H7 (cell line): ENCODE results near the gene GPRIN3. TPM values are rescaled to one million over a fixed set of nuclear protein-coding genes. Genes with fewer than 3 reads are reported as not detected.
"Not testable (repeated sequence)": the region's sequence is repeated elsewhere in the genome, so short reads cannot be mapped to it uniquely, and the experiment has no call there.

Experiments used
- DNase-seq: peaks from one replicate; pipeline ENCODE4 v3.0.0; 2012
- H3K27me3 ChIP-seq: 2 replicates; pipeline ENCODE4 v1.6.0; 2011; ENCODE audit warnings: mild to moderate bottlenecking, low read length; ENCODE audit not compliant: control insufficient read depth, insufficient read depth
- H3K36me3 ChIP-seq: replicated peaks from 2 replicates; pipeline ENCODE4 v1.5.1; 2011; ENCODE audit warnings: low read length; ENCODE audit not compliant: control insufficient read depth, insufficient read depth
- H3K4me3 ChIP-seq: 2 replicates; pipeline ENCODE4 v1.5.1; 2011; ENCODE audit warnings: low read depth, mild to moderate bottlenecking, control low read depth, low read length, moderate library complexity; ENCODE audit not compliant: insufficient read depth
- total RNA-seq: library from RNA; depleted of rRNA; stranded (reverse); fragments of >200 nt; shearing (Covaris generic); gene quantifications from 2 replicates; pipeline ENCODE4 v1.2.3, GENCODE V29; 2014; rRNA removed

The GPRIN3 gene
- total RNA-seq, 1 experiment from 2014 or later, result 0.42 TPM

DNA sequence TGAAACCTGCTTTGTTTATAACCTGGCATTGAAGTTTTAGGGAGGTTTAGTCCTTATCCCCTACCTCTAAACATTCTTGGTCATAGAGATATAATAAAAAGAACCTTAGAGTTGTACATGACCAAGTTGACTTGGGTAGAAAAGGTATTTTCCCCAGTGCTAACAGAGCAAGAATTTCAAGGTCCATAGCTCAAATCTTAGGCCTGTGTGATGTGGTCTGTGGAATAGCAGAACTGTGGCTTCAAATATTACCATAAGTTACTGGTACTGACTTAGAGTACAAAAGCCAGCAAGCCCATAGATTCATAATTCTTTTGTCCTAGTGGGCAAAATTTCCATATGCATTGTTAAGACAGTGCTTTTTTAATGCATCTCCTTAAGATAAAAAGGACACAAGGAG is 91.2 kb downstream of the GPRIN3 start:
- Histone ChIP-seq H3K27me3 (no peaks in the 10 kb centered on the region), H3K36me3 (no peaks in the 10 kb centered on the region), H3K4me3 (no peak overlapping the region)
- no peak for DNase-seq

DNA sequence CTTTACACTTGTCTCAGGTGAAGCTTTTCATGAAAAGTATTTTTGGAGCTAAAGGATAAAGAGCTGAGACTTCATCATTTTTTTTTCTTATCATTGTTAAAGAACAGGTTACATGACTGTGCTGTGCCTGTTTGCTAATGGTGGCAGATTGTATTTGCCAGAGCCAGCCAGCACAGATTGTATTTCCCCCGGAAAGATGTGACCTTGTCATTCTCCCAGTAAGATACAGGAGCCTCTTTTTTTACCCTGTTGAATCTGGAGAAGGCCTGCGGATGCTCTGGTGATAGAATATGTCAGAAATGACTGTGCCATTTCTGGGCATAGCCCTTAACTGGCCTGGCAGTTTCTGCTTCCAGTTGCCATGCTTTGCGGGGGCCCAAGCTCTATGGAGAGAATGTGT is 91.9 kb downstream of the GPRIN3 start:
- no peak for DNase-seq
- H3K27me3 ChIP-seq, result no peaks in the 10 kb centered on the region

DNA sequence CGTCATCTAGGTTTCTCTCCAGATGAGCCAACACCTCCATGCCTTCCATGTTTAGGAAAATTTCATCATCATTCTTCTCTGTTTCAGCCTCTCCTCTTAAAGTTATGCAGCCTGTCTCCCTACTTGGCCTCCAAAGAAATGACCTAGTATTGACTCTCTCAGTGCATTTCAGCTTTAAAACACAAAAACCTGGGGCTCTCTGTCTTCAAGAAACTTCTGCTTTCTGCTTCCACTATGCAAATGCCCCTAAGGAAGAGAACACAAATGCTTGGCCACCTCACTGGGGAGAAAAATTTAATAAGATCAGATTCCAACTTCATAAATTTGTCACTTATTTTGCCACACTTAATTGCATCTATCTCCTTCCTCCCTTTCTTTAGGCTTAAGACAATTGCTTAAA is 93.3 kb downstream of the GPRIN3 start:
- no peaks in the 10 kb centered on the region for H3K36me3 ChIP-seq
- no peak for DNase-seq
- no peak overlapping the region for H3K4me3 ChIP-seq
- H3K27me3 ChIP-seq, result no peaks in the 10 kb centered on the region

More for the DNA sequence above, 91.9 kb downstream of the GPRIN3 start:
- Histone ChIP-seq H3K4me3 (no peak overlapping the region), H3K36me3 (no peaks in the 10 kb centered on the region)

DNA sequence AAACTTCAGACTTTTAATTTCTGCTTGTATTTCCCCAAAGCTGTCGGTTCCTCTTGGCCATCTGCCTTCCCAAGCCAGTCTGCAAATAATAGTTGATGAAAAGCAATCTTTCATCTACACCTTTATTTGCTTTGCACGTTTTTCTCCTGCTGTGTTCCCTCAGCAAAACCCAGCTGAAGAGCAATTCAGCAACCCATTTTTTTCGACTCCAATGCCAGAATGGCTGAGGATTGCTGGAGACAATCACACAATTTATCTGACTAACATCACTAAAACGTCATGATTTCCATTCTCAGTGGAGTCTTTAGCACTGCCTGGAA is 94.3 kb downstream of the GPRIN3 start:
- H3K4me3 ChIP-seq, result no peak overlapping the region
- no peaks in the 10 kb centered on the region for H3K36me3 ChIP-seq
- H3K27me3 ChIP-seq, result no peaks in the 10 kb centered on the region
- no peak for DNase-seq

DNA sequence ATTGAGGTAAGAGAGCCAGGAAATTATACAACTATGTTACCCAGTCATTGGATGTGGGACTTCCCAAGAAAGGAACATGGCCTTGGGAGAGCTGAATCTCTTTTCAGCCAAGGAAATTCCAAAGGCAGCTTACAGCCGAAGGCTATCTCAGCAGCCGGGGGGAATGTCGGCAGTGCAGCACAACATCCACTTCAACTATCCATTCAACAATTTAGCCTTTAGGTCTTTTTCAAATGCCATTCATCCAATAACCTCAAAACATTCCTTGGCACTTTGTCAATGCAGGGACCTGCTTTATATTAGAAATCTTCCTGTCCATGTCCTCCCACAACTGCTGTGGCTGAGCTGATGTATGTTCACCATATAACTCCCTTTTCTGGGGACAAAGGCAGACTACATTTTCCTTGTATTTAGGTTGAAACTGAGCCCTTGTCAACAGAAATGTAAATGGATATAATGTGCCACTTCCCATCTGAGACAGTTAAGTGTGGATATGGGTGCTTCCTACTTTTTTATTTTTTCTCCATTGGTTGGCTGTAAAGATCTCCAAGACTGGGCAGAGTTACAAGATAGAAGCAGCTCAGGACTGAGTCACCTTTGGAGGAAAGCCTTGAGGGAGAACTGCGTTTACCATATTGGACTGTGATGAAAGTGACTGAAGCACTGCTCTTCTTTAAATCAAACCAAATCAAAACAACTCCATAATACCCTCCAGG is 94.8 kb downstream of the GPRIN3 start:
- no peak for DNase-seq
- no peaks in the 10 kb centered on the region for H3K36me3 ChIP-seq
- H3K4me3 ChIP-seq, result no peak overlapping the region
- H3K27me3 ChIP-seq, result no peaks in the 10 kb centered on the region

DNA sequence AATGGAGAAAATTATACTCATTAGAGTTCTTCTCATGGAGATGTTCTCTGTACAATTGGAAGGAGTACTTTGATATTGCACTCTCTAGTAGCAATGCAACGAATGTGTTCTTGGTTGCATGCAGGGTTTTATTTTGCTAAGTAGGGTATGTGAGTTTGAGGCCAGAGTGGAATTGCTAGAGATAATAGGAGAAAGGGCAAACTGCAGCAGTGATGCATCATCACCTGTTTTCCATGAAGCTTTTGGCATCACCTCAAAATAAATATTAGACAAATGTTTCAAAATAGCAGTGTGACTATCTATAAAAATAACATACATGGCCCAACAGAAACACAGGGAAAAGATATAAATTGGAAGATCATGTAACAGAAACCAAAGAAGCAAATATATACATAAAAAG is 103.0 kb downstream of the GPRIN3 start:
- Histone ChIP-seq H3K4me3 (no peak overlapping the region), H3K36me3 (no peaks in the 10 kb centered on the region)
- DNase-seq, result no peak

DNA sequence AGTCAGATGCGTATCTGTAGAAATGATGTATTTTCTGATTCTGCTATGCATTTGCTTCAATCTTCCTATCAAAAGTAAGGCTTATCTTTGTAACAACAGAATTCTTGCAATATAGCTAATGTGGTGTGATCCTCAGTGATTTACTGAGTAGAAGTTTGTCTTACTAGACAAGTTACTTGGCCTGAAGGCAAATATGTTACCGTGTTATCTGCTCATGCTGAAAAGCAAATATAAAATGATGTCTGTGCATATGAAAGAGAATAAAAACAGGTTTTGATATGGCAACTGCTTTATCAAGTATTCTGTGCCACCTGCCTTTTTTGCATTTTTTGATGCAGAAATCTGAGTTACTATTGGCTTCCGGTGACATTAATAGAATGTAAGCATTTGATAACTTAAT is 103.7 kb downstream of the GPRIN3 start:
- H3K36me3 ChIP-seq, result no peaks in the 10 kb centered on the region
- no peak for DNase-seq
- H3K27me3 ChIP-seq, result no peaks in the 10 kb centered on the region
- H3K4me3 ChIP-seq, result no peak overlapping the region

More for the DNA sequence above, 103.0 kb downstream of the GPRIN3 start:
- no peaks in the 10 kb centered on the region for H3K27me3 ChIP-seq

DNA sequence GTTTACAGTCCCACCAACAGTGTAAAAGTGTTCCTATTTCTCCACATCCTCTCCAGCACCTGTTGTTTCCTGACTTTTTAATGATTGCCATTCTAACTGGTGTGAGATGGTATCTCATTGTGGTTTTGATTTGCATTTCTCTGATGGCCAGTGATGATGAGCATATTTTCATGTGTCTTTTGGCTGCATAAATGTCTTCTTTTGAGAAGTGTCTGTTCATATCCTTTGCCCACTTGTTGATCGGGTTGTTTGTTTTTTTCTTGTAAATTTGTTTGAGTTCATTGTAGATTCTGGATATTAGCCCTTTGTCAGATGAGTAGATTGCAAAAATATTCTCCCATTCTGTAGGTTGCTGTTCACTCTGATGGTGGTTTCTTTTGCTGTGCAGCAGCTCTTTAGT is 108.2 kb downstream of the GPRIN3 start:
- not testable (repeated sequence) for H3K27me3 ChIP-seq, H3K36me3 ChIP-seq, DNase-seq, H3K4me3 ChIP-seq

DNA sequence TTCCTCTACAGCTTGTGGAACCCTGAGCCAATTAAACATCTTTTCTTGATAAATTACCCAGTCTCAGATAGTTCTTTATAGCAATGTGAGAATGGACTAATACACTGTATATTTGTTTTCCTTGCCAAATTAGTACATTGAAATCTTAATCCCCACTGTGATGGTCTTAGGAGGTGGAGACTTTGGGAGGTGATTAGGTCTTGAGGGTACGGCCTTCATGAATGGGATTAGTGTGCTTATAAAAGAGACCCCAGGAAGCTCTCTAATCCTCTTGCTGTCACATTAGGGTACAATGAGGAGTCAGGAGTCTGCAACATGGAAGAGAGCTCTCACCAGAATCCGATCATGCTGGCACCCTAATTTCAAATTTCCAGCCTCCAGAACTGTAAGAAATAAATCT is 109.7 kb downstream of the GPRIN3 start:
- Histone ChIP-seq H3K4me3 (no peak overlapping the region), H3K27me3 (no peaks in the 10 kb centered on the region), H3K36me3 (no peaks in the 10 kb centered on the region)
- DNase-seq, result no peak

DNA sequence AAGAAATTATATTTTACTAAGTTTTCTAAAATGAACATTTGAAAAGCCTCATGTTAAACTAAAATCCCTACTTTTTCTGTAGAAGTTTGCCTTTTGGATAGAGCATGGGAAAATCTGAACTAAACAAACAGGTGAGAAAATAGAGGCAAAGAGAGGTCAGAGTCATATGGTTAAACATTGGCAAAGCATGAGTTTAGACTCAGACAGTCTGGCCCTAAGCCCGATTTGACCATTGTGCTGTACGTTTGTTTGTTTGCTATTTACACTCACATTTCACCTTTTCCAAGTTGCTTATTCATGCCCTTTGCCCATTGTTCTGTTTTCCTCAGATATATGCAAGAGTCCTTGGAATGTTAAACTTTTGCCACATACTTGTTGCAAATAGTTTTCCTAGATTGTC is 110.9 kb downstream of the GPRIN3 start:
- Histone ChIP-seq H3K27me3 (no peaks in the 10 kb centered on the region), H3K36me3 (no peaks in the 10 kb centered on the region), H3K4me3 (no peak overlapping the region)
- no peak for DNase-seq

DNA sequence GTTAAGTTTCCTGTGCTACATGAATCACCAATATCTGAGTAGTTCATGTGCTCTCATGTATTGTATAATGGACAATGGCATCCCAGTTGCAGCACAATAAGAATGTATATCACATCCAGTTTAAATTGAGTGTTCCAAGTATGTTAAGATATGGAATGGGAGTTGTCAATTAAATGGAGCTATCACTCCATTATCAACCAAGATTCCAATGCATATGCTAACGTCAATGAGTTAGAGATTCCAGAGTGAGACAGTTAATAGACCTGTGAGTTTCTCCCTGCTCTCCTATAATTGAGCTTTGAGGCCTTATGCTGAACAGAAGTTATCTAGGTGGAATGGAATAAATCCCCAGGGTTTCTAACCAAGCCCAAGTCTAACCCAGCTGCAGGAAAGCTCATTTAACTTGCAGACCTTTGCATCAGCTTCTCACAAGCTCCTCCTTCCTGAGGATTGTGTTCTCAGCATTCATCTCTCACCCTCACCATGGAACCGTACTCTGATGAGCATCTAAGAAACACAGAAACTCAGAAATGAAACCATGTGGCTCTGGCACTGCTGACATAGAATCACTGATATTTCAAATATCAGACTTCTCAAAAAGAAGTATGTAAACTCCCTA is 111.4 kb downstream of the GPRIN3 start:
- Histone ChIP-seq H3K27me3 (no peaks in the 10 kb centered on the region), H3K36me3 (no peaks in the 10 kb centered on the region), H3K4me3 (no peak overlapping the region)
- DNase-seq, result no peak

DNA sequence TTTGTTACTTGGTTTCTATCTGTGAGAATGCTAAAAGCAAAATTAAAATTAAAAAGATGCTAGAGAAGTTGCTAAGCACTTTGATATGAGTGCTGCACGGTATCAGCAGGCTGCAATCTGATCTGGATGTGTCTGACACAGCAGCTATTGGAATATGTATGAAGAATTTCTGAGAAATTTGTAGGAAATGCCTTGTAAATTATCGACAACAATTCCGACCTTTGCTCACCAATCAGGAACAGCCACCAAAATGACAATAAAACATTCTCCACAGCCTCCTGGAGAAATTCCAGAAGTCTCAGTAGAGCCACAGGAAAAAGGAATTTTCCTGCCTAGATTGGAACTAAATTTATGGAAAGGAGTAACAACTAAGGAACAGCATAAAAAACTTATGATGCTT is 113.8 kb downstream of the GPRIN3 start:
- no peak for DNase-seq
- H3K27me3 ChIP-seq, result no peaks in the 10 kb centered on the region
- H3K4me3 ChIP-seq, result no peak overlapping the region
- no peaks in the 10 kb centered on the region for H3K36me3 ChIP-seq

Other genes with a start within 250 kb of the GPRIN3 start
- gene TIGD2, start 196.3 kb downstream of the GPRIN3 start, total RNA-seq, result 6.4 and 7.3 TPM in 2 replicates